OCI-LY7 (cell line): Measurements from ENCODE around the gene AREL1.

Experiments
- EZH2phosphoT487 ChIP-seq: fragments of 200-600 bp; sonication (generic); IDR thresholded peaks from 2 replicates; pipeline ENCODE4 v1.6.1; 2018; ENCODE audit warnings: low read depth, borderline replicate concordance, mild to moderate bottlenecking, mixed run types, antibody characterized with exemption, low read length, moderate library complexity, mixed read lengths
- TF ChIP-seq, protein P1 (sequence below): fragments of 200-600 bp; sonication (generic); conservative IDR thresholded peaks from 2 replicates; pipeline ENCODE4 v1.5.1; 2014; ENCODE audit warnings: mild to moderate bottlenecking, antibody characterized with exemption, low read length, moderate library complexity, mixed read lengths

DNA sequence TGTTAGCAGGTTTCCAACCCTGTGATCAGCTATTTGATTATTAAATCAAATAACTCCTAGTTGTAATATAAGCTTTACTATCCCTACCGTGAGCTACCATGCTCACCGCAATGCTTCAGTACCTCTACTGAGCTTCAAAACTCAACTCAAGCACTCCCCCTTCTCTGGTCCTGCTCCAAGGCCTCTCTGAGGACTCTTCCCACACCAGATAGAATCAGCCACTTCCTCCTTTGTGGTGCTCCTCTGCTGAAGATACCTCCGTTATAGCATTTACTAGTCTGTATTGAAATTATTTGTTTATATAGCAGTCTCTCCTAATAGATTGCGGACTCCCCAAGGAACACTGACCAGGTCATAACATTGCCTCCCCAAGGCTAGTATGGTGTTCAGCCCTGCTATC, 17.5 kb downstream of the AREL1 start:
- TF ChIP-seq, protein P1, sequence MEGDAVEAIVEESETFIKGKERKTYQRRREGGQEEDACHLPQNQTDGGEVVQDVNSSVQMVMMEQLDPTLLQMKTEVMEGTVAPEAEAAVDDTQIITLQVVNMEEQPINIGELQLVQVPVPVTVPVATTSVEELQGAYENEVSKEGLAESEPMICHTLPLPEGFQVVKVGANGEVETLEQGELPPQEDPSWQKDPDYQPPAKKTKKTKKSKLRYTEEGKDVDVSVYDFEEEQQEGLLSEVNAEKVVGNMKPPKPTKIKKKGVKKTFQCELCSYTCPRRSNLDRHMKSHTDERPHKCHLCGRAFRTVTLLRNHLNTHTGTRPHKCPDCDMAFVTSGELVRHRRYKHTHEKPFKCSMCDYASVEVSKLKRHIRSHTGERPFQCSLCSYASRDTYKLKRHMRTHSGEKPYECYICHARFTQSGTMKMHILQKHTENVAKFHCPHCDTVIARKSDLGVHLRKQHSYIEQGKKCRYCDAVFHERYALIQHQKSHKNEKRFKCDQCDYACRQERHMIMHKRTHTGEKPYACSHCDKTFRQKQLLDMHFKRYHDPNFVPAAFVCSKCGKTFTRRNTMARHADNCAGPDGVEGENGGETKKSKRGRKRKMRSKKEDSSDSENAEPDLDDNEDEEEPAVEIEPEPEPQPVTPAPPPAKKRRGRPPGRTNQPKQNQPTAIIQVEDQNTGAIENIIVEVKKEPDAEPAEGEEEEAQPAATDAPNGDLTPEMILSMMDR: no peak
- no peak for TF ChIP-seq EZH2phosphoT487
